Inferior parietal cortex (tissue), 1 donor: ENCODE measurements around the gene ITPKA.
"Not testable (repeated sequence)": the region's sequence is repeated elsewhere in the genome, so short reads cannot be mapped to it uniquely, and the experiment has no call there.

Experiments
- DNase-seq: peaks from one replicate; pipeline ENCODE4 v3.0.0-alpha.2; 2016; ENCODE audit errors: extremely low spot score

Gene ITPKA

GRCh38 chr15:41493205-41493901 lies at the start of gene ITPKA:
Gene ITPKA (plus strand): TSS chr15:41493874. CDS start chr15:41493928, 54 bp downstream.
- no peak for DNase-seq

GRCh38 chr15:41445399-41445798 lies 48.3 kb upstream of the ITPKA start:
- no peak for DNase-seq

GRCh38 chr15:41462084-41462795 lies 31.4 kb upstream of the ITPKA start:
- DNase-seq, result no peak

- no peak for DNase-seq
Measured at GRCh38 chr15:41464889-41465580, 28.6 kb upstream of the ITPKA start.

GRCh38 chr15:41465822-41466421 lies 27.8 kb upstream of the ITPKA start:
- DNase-seq, result peak; percentile 60

GRCh38 chr15:41466711-41467110 lies 27.0 kb upstream of the ITPKA start:
- DNase-seq, result no peak

- DNase-seq, result not testable (repeated sequence)
Measured at GRCh38 chr15:41469644-41470043, 24.0 kb upstream of the ITPKA start.

GRCh38 chr15:41473418-41473817 lies 20.3 kb upstream of the ITPKA start:
- no peak for DNase-seq

- no peak for DNase-seq
Measured at GRCh38 chr15:41474436-41474835, 19.2 kb upstream of the ITPKA start.

- no peak for DNase-seq
Measured at GRCh38 chr15:41474941-41475340, 18.7 kb upstream of the ITPKA start.

- DNase-seq, result peak; percentile 33
Measured at GRCh38 chr15:41476416-41477048, 17.1 kb upstream of the ITPKA start.

GRCh38 chr15:41480396-41481140 lies 13.1 kb upstream of the ITPKA start:
- DNase-seq, result no peak

- DNase-seq, result no peak
Measured at GRCh38 chr15:41482110-41482877, 11.4 kb upstream of the ITPKA start.

- DNase-seq, result no peak
Measured at GRCh38 chr15:41483115-41483514, 10.6 kb upstream of the ITPKA start.

GRCh38 chr15:41483519-41483918 lies 10.2 kb upstream of the ITPKA start:
- no peak for DNase-seq

- DNase-seq, result no peak
Measured at GRCh38 chr15:41484937-41485625, 8.6 kb upstream of the ITPKA start.

- DNase-seq, result no peak
Measured at GRCh38 chr15:41486286-41486685, 7.4 kb upstream of the ITPKA start.

GRCh38 chr15:41487381-41487780 lies 6.3 kb upstream of the ITPKA start:
- no peak for DNase-seq

GRCh38 chr15:41487802-41488201 lies 5.9 kb upstream of the ITPKA start:
- DNase-seq, result no peak

GRCh38 chr15:41489641-41490040 lies 4.0 kb upstream of the ITPKA start:
- no peak for DNase-seq
